ENCODE data around the gene PLCXD1.
"Not testable (repeated sequence)": the region's sequence is repeated elsewhere in the genome, so short reads cannot be mapped to it uniquely, and the experiment has no call there.

Gene PLCXD1

GRCh38 chrX:349702-350101, 68.5 kb downstream of the PLCXD1 start:
- no peak for TF ChIP-seq POLR2AphosphoS5 (IDR thresholded peaks at IDR 0.05; ENCODE audit: low read depth)
- no peak for TF ChIP-seq REST (IDR thresholded peaks at IDR 0.05; ENCODE audit: insufficient replicate concordance, low read depth)
- no peak for TF ChIP-seq GABPA (IDR thresholded peaks at IDR 0.05; ENCODE audit: low read depth)
- no peak for TF ChIP-seq CTCF (IDR thresholded peaks at IDR 0.05; ENCODE audit: insufficient read depth, low read length)
- TF ChIP-seq SPI1 (IDR thresholded peaks at IDR 0.05; ENCODE audit: borderline replicate concordance, low read depth): no peak
- Histone ChIP-seq H3K4me3 (replicated peaks; ENCODE audit: insufficient read depth, low read length) (no peak overlapping the region), H3K27me3 (ENCODE audit: insufficient read depth, poor library complexity, severe bottlenecking) (no peaks in the 10 kb centered on the region), H3K27ac (replicated peaks) (no peak overlapping the region)
- DNase-seq (ENCODE audit: low read depth in 1 of 2, low spot score in 1 of 2): no peak

GRCh38 chrX:350148-350533, 69.0 kb downstream of the PLCXD1 start:
- TF ChIP-seq GABPA (IDR thresholded peaks at IDR 0.05; ENCODE audit: low read depth) (no peak), POLR2AphosphoS5 (IDR thresholded peaks at IDR 0.05; ENCODE audit: low read depth) (no peak), REST (IDR thresholded peaks at IDR 0.05; ENCODE audit: insufficient replicate concordance, low read depth) (no peak), CTCF (IDR thresholded peaks at IDR 0.05; ENCODE audit: insufficient read depth, low read length) (no peak), SPI1 (IDR thresholded peaks at IDR 0.05; ENCODE audit: borderline replicate concordance, low read depth) (no peak)
- Histone ChIP-seq H3K27me3 (ENCODE audit: insufficient read depth, poor library complexity, severe bottlenecking) (no peaks in the 10 kb centered on the region), H3K27ac (replicated peaks) (no peak overlapping the region), H3K4me3 (replicated peaks; ENCODE audit: insufficient read depth, low read length) (no peak overlapping the region)
- DNase-seq (ENCODE audit: low read depth in 1 of 2, low spot score in 1 of 2): no peak

- no peak overlapping the region for H3K27ac ChIP-seq (replicated peaks)
- no peak for DNase-seq (ENCODE audit: low read depth in 1 of 2, low spot score in 1 of 2)
- H3K4me3 ChIP-seq (replicated peaks; ENCODE audit: insufficient read depth, low read length): no peak overlapping the region
- no peaks in the 10 kb centered on the region for H3K27me3 ChIP-seq (ENCODE audit: insufficient read depth, poor library complexity, severe bottlenecking)
- TF ChIP-seq GABPA (IDR thresholded peaks at IDR 0.05; ENCODE audit: low read depth) (no peak), CTCF (IDR thresholded peaks at IDR 0.05; ENCODE audit: insufficient read depth, low read length) (no peak), SPI1 (IDR thresholded peaks at IDR 0.05; ENCODE audit: borderline replicate concordance, low read depth) (no peak), POLR2AphosphoS5 (IDR thresholded peaks at IDR 0.05; ENCODE audit: low read depth) (no peak), REST (IDR thresholded peaks at IDR 0.05; ENCODE audit: insufficient replicate concordance, low read depth) (no peak)
Measured at GRCh38 chrX:350534-351323, 69.5 kb downstream of the PLCXD1 start.

GRCh38 chrX:351324-351641, 70.1 kb downstream of the PLCXD1 start:
- DNase-seq (ENCODE audit: low read depth in 1 of 2, low spot score in 1 of 2); H3K27ac ChIP-seq (replicated peaks); H3K4me3 ChIP-seq (replicated peaks; ENCODE audit: insufficient read depth, low read length); H3K27me3 ChIP-seq (ENCODE audit: insufficient read depth, poor library complexity, severe bottlenecking): not testable (repeated sequence)

All from HL-60 (cell line).